A549 (cell line): ENCODE results near the gene ADAMTS12. TPM values are rescaled to one million over a fixed set of nuclear protein-coding genes. Genes with fewer than 3 reads are reported as not detected.

Experiments used
- ATAC-seq, 2 experiments: fragments of 200-7000 bp in 1 of 2; fragments of >200 bp in 1 of 2; cut with Nextera tagmentation in 1 of 2; cut with Tn5 transposase in 1 of 2; 3 replicates each; pipeline versions ENCODE4 v1.8.0 to v1.9.1; 2018 to 2020; ENCODE audit warnings: mild to moderate bottlenecking in 1 of 2, moderate library complexity in 1 of 2
- CTCF ChIA-PET: fragments of 300-600 bp; sonication (Branson Sonifier 250); formaldehyde crosslinking; extraction: SDS; loops from one replicate; lab custom pipeline; 2021; ENCODE audit warnings: antibody characterized with exemption, inconsistent platforms; lab: Yijun Ruan, JAX
- POLR2A ChIA-PET: fragments of 350-600 bp; formaldehyde crosslinking; extraction: SDS; loops from one replicate; lab custom pipeline; 2021; ENCODE audit warnings: antibody characterized with exemption, inconsistent platforms; lab: Yijun Ruan, JAX
- DNase-seq, 2 experiments: peaks; one replicate each; pipeline versions ENCODE4 v3.0.0 to v3.0.0-alpha.2; 2011 to 2016; ENCODE audit warnings: low read depth in 1 of 2, low spot score in 1 of 2
- FAIRE-seq: peaks from 2 replicates; lab custom pipeline; 2011; peaks lifted over from hg19 to GRCh38; lab: Jason Lieb, UNC
- H3K27ac ChIP-seq, 2 experiments: fragments of >200 bp; sonication (Bioruptor Twin); formaldehyde crosslinking; 3 replicates each; pipeline ENCODE4 v1.5.1; 2016 to 2017
- H3K4me1 ChIP-seq: fragments of >200 bp; sonication (Bioruptor Twin); formaldehyde crosslinking; 3 replicates; pipeline ENCODE4 v1.6.1; 2016
- H3K4me2 ChIP-seq: fragments of >200 bp; sonication (Bioruptor Twin); formaldehyde crosslinking; 3 replicates; pipeline ENCODE4 v1.6.1; 2016
- H3K4me3 ChIP-seq: fragments of >200 bp; sonication (Bioruptor Twin); formaldehyde crosslinking; 3 replicates; pipeline ENCODE4 v1.5.1; 2016
- H3K9me3 ChIP-seq: fragments of >200 bp; sonication (Bioruptor Twin); formaldehyde crosslinking; 3 replicates; pipeline ENCODE4 v1.6.1; 2016
- BHLHE40 ChIP-seq: IDR thresholded peaks from 2 replicates; pipeline ENCODE4 v1.6.1; 2012; ENCODE audit warnings: low read depth, low read length, inconsistent platforms
- CBX2 ChIP-seq: fragments of 200-600 bp; sonication (generic); IDR thresholded peaks from 2 replicates; pipeline ENCODE4 v1.6.1; 2016; ENCODE audit warnings: low read depth, mild to moderate bottlenecking, borderline replicate concordance
- CBX8 ChIP-seq: fragments of 200-600 bp; sonication (generic); IDR thresholded peaks from 2 replicates; pipeline ENCODE4 v1.6.1; 2016
- CEBPB ChIP-seq, 2 experiments: fragments of >200 bp in 1 of 2; sonication (Bioruptor Twin) in 1 of 2; formaldehyde crosslinking in 1 of 2; IDR thresholded peaks; 2 replicates each; pipeline ENCODE4 v1.6.1; 2012 to 2016
- CHD2 ChIP-seq: fragments of 150-350 bp; IDR thresholded peaks from 2 replicates; pipeline ENCODE4 v1.6.1; 2014; ENCODE audit warnings: low read length; ENCODE audit not compliant: partially characterized antibody
- EP300 ChIP-seq, 2 experiments: fragments of >200 bp; sonication (Bioruptor Twin); formaldehyde crosslinking; IDR thresholded peaks; 2 replicates in 1 of 2; 3 replicates in 1 of 2; pipeline ENCODE4 v1.6.1; 2016 to 2017
- HEYL ChIP-seq: fragments of 250-450 bp; sonication (Bioruptor Pico); IDR thresholded peaks from 2 replicates; pipeline ENCODE4 v1.8.0; 2021; ENCODE audit warnings: mild to moderate bottlenecking, moderate library complexity
- HOXB5 ChIP-seq: fragments of 250-450 bp; sonication (Bioruptor Pico); IDR thresholded peaks from 2 replicates; pipeline ENCODE4 v1.5.0; 2020; ENCODE audit warnings: mild to moderate bottlenecking, moderate library complexity
- JUN ChIP-seq, 2 experiments: fragments of >200 bp; sonication (Bioruptor Twin); formaldehyde crosslinking; IDR thresholded peaks; 2 replicates in 1 of 2; 3 replicates in 1 of 2; pipeline ENCODE4 v1.6.1; 2016 to 2017
- KDM5A ChIP-seq: fragments of 200-600 bp; sonication (generic); IDR thresholded peaks from 2 replicates; pipeline ENCODE4 v1.6.1; 2016; ENCODE audit warnings: antibody characterized with exemption, mild to moderate bottlenecking
- MAFK ChIP-seq: fragments of 450-650 bp; IDR thresholded peaks from 2 replicates; pipeline ENCODE4 v1.6.1; 2014; ENCODE audit not compliant: partially characterized antibody
- MYC ChIP-seq: IDR thresholded peaks from 2 replicates; pipeline ENCODE4 v1.6.1; 2012; ENCODE audit warnings: mild to moderate bottlenecking, inconsistent platforms, low read length, improper control_type of control experiment, borderline replicate concordance
- NFE2L2 ChIP-seq: fragments of 150-350 bp; conservative IDR thresholded peaks from 2 replicates; pipeline ENCODE4 v1.6.1; 2014; ENCODE audit warnings: low read length
- POLR2A ChIP-seq: IDR thresholded peaks from 2 replicates; pipeline ENCODE4 v1.6.1; 2012; ENCODE audit warnings: mild to moderate bottlenecking, low read length
- RNF2 ChIP-seq: fragments of 200-600 bp; sonication (generic); IDR thresholded peaks from 2 replicates; pipeline ENCODE4 v1.6.1; 2016; ENCODE audit warnings: low read depth, mild to moderate bottlenecking, antibody characterized with exemption, moderate library complexity, borderline replicate concordance
- SREBF2 ChIP-seq: fragments of 450-650 bp; IDR thresholded peaks from 2 replicates; pipeline ENCODE4 v1.6.1; 2014; ENCODE audit warnings: mild to moderate bottlenecking, moderate library complexity
- ZC3H11A ChIP-seq: fragments of 450-650 bp; IDR thresholded peaks from 2 replicates; pipeline ENCODE4 v1.6.1; 2014; ENCODE audit warnings: antibody characterized with exemption, mild to moderate bottlenecking
- WGBS: methylation state at CpG from one replicate; pipeline ENCODE4 v1.1.6; 2017; ENCODE audit errors: missing lambda C conversion rate; 5-methylcytosine and 5-hydroxymethylcytosine counted together
- polyA plus RNA-seq, 4 experiments: library from polyadenylated mRNA; depleted of rRNA in 3 of 4; stranded (reverse); fragments of >200 nt; fragmentation: RNase III in 1 of 4; extraction: RNeasy Plus Mini Kit Qiagen cat#74134 plus additional on column Dnase treatment in 1 of 4; gene quantifications; 2 replicates in 3 of 4; 3 replicates in 1 of 4; pipeline ENCODE4 v1.2.3, GENCODE V29; 2011 to 2017
- TF ChIP-seq, protein P1 (sequence below): IDR thresholded peaks from 2 replicates; pipeline ENCODE4 v1.6.1; 2012
- TF ChIP-seq, protein P2 (sequence below): IDR thresholded peaks from 2 replicates; pipeline ENCODE4 v1.6.1; 2012; ENCODE audit warnings: low read depth, borderline replicate concordance
- TF ChIP-seq, protein P3 (sequence below): fragments of >200 bp; sonication (Bioruptor Twin); formaldehyde crosslinking; IDR thresholded peaks from 3 replicates; pipeline ENCODE4 v1.6.1; 2016
- TF ChIP-seq, protein P4 (sequence below): fragments of 250-450 bp; sonication (Bioruptor Pico); IDR thresholded peaks from 2 replicates; pipeline ENCODE4 v1.5.0; 2021; ENCODE audit warnings: mild to moderate bottlenecking, moderate library complexity, borderline replicate concordance

The ADAMTS12 gene
- polyA plus RNA-seq, 2 of the 4 experiments (the other 2 are of a cell fraction), result 4.8 to 6.8 TPM

DNA sequence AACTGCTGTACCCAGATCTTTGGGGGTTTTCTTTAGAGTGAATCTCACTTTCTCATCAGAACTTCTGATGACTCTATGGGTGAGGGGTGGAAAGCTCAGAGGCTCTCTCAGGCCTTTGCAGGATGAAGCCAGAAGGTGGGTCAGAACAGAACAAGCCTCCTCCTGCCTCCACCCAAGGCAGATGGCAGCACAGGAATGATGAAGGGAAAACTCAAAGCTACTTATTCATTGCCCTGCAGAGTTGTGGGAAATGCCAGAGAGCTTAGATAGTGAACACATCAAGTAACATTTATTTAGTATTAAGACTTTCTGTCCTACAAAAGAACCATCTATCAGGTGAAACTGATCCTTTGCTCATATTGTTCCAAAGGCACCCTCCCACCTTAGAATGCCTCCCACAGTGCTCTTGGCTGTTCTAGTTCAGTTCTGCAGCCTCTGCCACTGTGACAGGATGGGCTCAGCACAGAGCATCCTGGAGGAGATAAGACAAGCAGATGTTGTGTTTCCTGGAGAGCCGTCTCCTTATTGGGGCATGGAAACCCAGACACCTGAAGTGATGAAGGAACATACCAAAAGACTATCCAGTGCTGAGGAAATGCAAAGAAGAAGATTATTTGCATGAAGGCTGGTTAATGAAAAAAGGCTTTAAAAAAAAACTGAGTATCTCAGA is 146.6 kb downstream of the ADAMTS12 start:
- ChIA-PET CTCF (interaction anchor here (0.6 to 2.3 kb wide), 3 partner anchors 12 to 225 kb away, joined by 3 to 5 read pairs (median 5); no protein-coding TSS in a partner anchor), POLR2A (no interaction called here)
- DNase-seq (no peak), ATAC-seq (no peak), FAIRE-seq (no peak)
- no peaks in the 10 kb centered on the region for H3K9me3 ChIP-seq
- H3K27ac ChIP-seq, result no peak overlapping the region
- TF ChIP-seq CBX8 (no peak), MYC (no peak), EP300 (IDR thresholded peaks at IDR 0.05) (no peak), SREBF2 (no peak), HEYL (CRISPR knock-in tag) (no peak), BHLHE40 (no peak), CBX2 (no peak), NFE2L2 (no peak)
- TF ChIP-seq, protein P1, sequence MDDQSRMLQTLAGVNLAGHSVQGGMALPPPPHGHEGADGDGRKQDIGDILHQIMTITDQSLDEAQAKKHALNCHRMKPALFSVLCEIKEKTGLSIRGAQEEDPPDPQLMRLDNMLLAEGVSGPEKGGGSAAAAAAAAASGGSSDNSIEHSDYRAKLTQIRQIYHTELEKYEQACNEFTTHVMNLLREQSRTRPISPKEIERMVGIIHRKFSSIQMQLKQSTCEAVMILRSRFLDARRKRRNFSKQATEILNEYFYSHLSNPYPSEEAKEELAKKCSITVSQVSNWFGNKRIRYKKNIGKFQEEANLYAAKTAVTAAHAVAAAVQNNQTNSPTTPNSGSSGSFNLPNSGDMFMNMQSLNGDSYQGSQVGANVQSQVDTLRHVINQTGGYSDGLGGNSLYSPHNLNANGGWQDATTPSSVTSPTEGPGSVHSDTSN, result no peak
- H3K4me3 ChIP-seq, result no peak overlapping the region
- no peak overlapping the region for H3K4me2 ChIP-seq
- 68% methylated on average over 1 of the region's 1 CpG for WGBS
- H3K4me1 ChIP-seq, result no peaks in the 10 kb centered on the region

DNA sequence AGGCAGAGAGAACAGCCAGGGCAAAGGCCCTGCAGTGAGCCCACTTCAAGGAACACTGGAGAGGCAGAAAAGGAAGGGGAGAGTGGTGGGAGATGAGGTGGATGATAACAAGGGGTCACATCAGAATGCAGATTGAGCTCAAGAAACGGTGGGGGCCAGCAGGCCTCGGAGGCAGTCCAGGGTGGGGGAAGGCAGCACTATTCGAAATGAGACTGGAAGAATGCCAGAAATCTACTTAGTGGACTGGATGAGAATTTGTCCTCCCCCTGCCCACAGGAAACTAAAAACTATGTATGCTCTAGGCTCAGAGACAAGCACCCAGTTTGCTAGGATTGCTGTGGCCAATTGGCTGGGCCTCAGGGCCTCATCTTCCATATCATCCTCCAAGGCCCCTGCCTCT is 148.7 kb downstream of the ADAMTS12 start:
- Histone ChIP-seq H3K9me3 (no peaks in the 10 kb centered on the region), H3K4me2 (no peak overlapping the region), H3K4me1 (no peaks in the 10 kb centered on the region), H3K27ac (no peak overlapping the region), H3K4me3 (no peak overlapping the region)
- TF ChIP-seq CHD2 (no peak), RNF2 (no peak), POLR2A (no peak), BHLHE40 (no peak), CEBPB (IDR thresholded peaks at IDR 0.05) (no peak), ZC3H11A (no peak), CBX2 (no peak)
- TF ChIP-seq, protein P2, sequence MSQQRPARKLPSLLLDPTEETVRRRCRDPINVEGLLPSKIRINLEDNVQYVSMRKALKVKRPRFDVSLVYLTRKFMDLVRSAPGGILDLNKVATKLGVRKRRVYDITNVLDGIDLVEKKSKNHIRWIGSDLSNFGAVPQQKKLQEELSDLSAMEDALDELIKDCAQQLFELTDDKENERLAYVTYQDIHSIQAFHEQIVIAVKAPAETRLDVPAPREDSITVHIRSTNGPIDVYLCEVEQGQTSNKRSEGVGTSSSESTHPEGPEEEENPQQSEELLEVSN, result no peak
- TF ChIP-seq, protein P3, sequence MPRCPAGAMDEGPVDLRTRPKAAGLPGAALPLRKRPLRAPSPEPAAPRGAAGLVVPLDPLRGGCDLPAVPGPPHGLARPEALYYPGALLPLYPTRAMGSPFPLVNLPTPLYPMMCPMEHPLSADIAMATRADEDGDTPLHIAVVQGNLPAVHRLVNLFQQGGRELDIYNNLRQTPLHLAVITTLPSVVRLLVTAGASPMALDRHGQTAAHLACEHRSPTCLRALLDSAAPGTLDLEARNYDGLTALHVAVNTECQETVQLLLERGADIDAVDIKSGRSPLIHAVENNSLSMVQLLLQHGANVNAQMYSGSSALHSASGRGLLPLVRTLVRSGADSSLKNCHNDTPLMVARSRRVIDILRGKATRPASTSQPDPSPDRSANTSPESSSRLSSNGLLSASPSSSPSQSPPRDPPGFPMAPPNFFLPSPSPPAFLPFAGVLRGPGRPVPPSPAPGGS, result no peak
- ChIA-PET POLR2A (no interaction called here), CTCF (no interaction called here)
- DNase-seq, result no peak
- ATAC-seq, result no peak
- WGBS, result 65% methylated on average over 3 of the region's 3 CpGs
- FAIRE-seq, result no peak

DNA sequence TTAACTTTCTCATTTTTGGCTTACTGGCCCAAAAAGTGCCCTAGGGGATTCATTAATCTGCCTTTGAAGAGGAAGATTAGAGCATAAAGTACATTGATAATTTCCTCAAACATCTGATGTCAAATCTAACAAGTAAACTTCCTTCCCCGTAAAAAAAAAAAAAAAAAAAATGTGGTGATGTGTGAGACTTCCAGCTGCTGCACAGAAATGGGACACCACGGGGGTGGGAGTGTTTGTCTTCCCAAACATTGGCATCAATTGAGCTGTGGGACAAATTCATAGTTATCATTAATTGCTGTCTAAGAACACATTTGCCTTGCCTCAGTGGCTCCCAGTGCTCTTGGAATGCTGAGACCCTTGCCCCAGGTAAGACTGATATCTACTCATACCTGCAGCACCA is 149.6 kb downstream of the ADAMTS12 start:
- WGBS, result 33% methylated on average over 2 of the region's 2 CpGs
- no peak for FAIRE-seq
- POLR2A ChIA-PET, result no interaction called here
- H3K4me1 ChIP-seq, result no peaks in the 10 kb centered on the region
- H3K9me3 ChIP-seq, result no peaks in the 10 kb centered on the region
- no peak overlapping the region for H3K4me2 ChIP-seq
- no peak overlapping the region for H3K4me3 ChIP-seq
- H3K27ac ChIP-seq, result no peak overlapping the region
- no peak for DNase-seq
- no peak for ATAC-seq
- no peak for TF ChIP-seq HOXB5 (CRISPR knock-in tag)
- no peak for TF ChIP-seq JUN (IDR thresholded peaks at IDR 0.05)
- TF ChIP-seq KDM5A, result no peak
- CTCF ChIA-PET, result interaction anchor here (0.6 to 1.0 kb wide), 2 partner anchors 15 to 110 kb away, joined by 3 to 5 read pairs; no protein-coding TSS in a partner anchor

DNA sequence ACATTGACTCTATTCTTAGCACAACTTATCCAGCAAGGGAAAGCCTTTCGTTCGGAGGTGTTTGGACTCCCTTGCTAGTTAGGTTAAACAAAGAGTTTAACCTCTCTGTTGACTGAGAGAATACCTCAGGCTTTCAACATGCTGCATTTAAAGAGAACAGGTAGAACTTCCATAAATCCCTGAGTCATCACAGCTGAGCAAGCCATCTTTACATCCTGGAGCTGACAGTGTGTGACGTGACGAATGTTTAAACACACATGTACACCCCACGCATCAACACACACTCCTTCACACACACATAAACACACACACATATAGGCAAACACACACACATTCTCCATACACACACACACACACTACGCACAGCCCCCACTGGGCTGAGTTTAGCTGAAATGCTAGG is 152.8 kb downstream of the ADAMTS12 start:
- H3K4me2 ChIP-seq, result no peak overlapping the region
- H3K4me3 ChIP-seq, result no peak overlapping the region
- TF ChIP-seq MAFK, result peak; percentile 58
- TF ChIP-seq, protein P4, sequence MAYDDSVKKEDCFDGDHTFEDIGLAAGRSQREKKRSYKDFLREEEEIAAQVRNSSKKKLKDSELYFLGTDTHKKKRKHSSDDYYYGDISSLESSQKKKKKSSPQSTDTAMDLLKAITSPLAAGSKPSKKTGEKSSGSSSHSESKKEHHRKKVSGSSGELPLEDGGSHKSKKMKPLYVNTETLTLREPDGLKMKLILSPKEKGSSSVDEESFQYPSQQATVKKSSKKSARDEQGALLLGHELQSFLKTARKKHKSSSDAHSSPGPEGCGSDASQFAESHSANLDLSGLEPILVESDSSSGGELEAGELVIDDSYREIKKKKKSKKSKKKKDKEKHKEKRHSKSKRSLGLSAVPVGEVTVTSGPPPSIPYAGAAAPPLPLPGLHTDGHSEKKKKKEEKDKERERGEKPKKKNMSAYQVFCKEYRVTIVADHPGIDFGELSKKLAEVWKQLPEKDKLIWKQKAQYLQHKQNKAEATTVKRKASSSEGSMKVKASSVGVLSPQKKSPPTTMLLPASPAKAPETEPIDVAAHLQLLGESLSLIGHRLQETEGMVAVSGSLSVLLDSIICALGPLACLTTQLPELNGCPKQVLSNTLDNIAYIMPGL (CRISPR knock-in tag), result no peak
- FAIRE-seq (no peak), ATAC-seq (no peak), DNase-seq (no peak)
- no peaks in the 10 kb centered on the region for H3K9me3 ChIP-seq
- ChIA-PET CTCF (interaction anchor here (0.5 kb wide), 1 partner anchor 428 kb away, joined by 4 read pairs; no protein-coding TSS in a partner anchor), POLR2A (no interaction called here)
- 86% methylated on average over 6 of the region's 6 CpGs for WGBS
- H3K4me1 ChIP-seq, result 0 out of 3 replicates have a peak, but pooled peaks cover 4% of the 10 kb centered on the region
- H3K27ac ChIP-seq, result no peak overlapping the region
